ENCODE measurements around the gene LAMTOR4.
"Not testable (repeated sequence)": the region's sequence is repeated elsewhere in the genome, so short reads cannot be mapped to it uniquely, and the experiment has no call there.

LAMTOR4 gene

GRCh38 chr7:100137851-100138760 is 10.6 kb upstream of the LAMTOR4 start:
- H2AFZ ChIP-seq (ENCODE audit: low read depth, low read length), result 0 out of 2 replicates have a peak overlapping the region, but pooled peaks have one; percentile 29
- 0 out of 2 replicates have a peak, but pooled peaks cover 8% of the 10 kb centered on the region for H3K4me1 ChIP-seq (ENCODE audit: low read length)
- no peaks in the 10 kb centered on the region for H3K36me3 ChIP-seq (replicated peaks; ENCODE audit: low read depth, low read length)
- H3K27me3 ChIP-seq (ENCODE audit: low read depth, low read length), result peaks cover 2% of the 10 kb centered on the region; the same call in 1 of the 2 replicates
- H3K9me3 ChIP-seq (ENCODE audit: insufficient read depth, low read length), result no peaks in the 10 kb centered on the region
- H3K9ac ChIP-seq (ENCODE audit: low read length), result no peak overlapping the region
- TF ChIP-seq CTCF (IDR thresholded peaks at IDR 0.05; ENCODE audit: low read depth, low read length) (no peak), EZH2phosphoT487 (IDR thresholded peaks at IDR 0.05; ENCODE audit: low read depth) (no peak)
- no peak overlapping the region for H3K27ac ChIP-seq (ENCODE audit: low read length)
- no peak overlapping the region for H3K4me3 ChIP-seq (ENCODE audit: low read length)
- no peaks in the 10 kb centered on the region for H4K20me1 ChIP-seq (ENCODE audit: insufficient read depth, low read length)
- no peaks in the 10 kb centered on the region for H3K79me2 ChIP-seq (ENCODE audit: low read length)
- H3K4me2 ChIP-seq (ENCODE audit: low read length), result peak overlapping the region; percentile 22; the same call in 1 of the 2 replicates

GRCh38 chr7:100141555-100141949 is 7.2 kb upstream of the LAMTOR4 start:
- H3K36me3 ChIP-seq (replicated peaks; ENCODE audit: low read depth, low read length), result no peaks in the 10 kb centered on the region
- no peak overlapping the region for H3K27ac ChIP-seq (ENCODE audit: low read length)
- no peak overlapping the region for H3K9ac ChIP-seq (ENCODE audit: low read length)
- H4K20me1 ChIP-seq (ENCODE audit: insufficient read depth, low read length), result no peaks in the 10 kb centered on the region
- no peak overlapping the region for H3K4me3 ChIP-seq (ENCODE audit: low read length)
- no peak overlapping the region for H3K4me2 ChIP-seq (ENCODE audit: low read length)
- no peaks in the 10 kb centered on the region for H3K79me2 ChIP-seq (ENCODE audit: low read length)
- no peaks in the 10 kb centered on the region for H3K9me3 ChIP-seq (ENCODE audit: insufficient read depth, low read length)
- 0 out of 2 replicates have a peak, but pooled peaks cover 8% of the 10 kb centered on the region for H3K4me1 ChIP-seq (ENCODE audit: low read length)
- H3K27me3 ChIP-seq (ENCODE audit: low read depth, low read length), result peaks cover 2% of the 10 kb centered on the region; the same call in 1 of the 2 replicates
- TF ChIP-seq CTCF (IDR thresholded peaks at IDR 0.05; ENCODE audit: low read depth, low read length) (no peak), EZH2phosphoT487 (IDR thresholded peaks at IDR 0.05; ENCODE audit: low read depth) (no peak)
- H2AFZ ChIP-seq (ENCODE audit: low read depth, low read length), result no peak overlapping the region

- H2AFZ ChIP-seq (ENCODE audit: low read depth, low read length), result no peak overlapping the region
- no peak overlapping the region for H3K4me3 ChIP-seq (ENCODE audit: low read length)
- H3K27me3 ChIP-seq (ENCODE audit: low read depth, low read length), result peaks cover 2% of the 10 kb centered on the region; the same call in 1 of the 2 replicates
- no peak for TF ChIP-seq CTCF (IDR thresholded peaks at IDR 0.05; ENCODE audit: low read depth, low read length)
- H3K36me3 ChIP-seq (replicated peaks; ENCODE audit: low read depth, low read length), result no peaks in the 10 kb centered on the region
- H3K4me1 ChIP-seq (ENCODE audit: low read length), result 0 out of 2 replicates have a peak, but pooled peaks cover 8% of the 10 kb centered on the region
- H4K20me1 ChIP-seq (ENCODE audit: insufficient read depth, low read length), result no peaks in the 10 kb centered on the region
- no peak overlapping the region for H3K27ac ChIP-seq (ENCODE audit: low read length)
- no peaks in the 10 kb centered on the region for H3K9me3 ChIP-seq (ENCODE audit: insufficient read depth, low read length)
- no peak overlapping the region for H3K4me2 ChIP-seq (ENCODE audit: low read length)
- H3K79me2 ChIP-seq (ENCODE audit: low read length), result no peaks in the 10 kb centered on the region
- no peak overlapping the region for H3K9ac ChIP-seq (ENCODE audit: low read length)
Measured at GRCh38 chr7:100142461-100142860, 6.3 kb upstream of the LAMTOR4 start.

- not testable (repeated sequence) for H4K20me1 ChIP-seq (ENCODE audit: insufficient read depth, low read length); H3K4me2 ChIP-seq (ENCODE audit: low read length); H3K27ac ChIP-seq (ENCODE audit: low read length); H3K36me3 ChIP-seq (replicated peaks; ENCODE audit: low read depth, low read length); H3K9ac ChIP-seq (ENCODE audit: low read length); H3K27me3 ChIP-seq (ENCODE audit: low read depth, low read length); H3K9me3 ChIP-seq (ENCODE audit: insufficient read depth, low read length); H2AFZ ChIP-seq (ENCODE audit: low read depth, low read length); H3K4me3 ChIP-seq (ENCODE audit: low read length)
- H3K79me2 ChIP-seq (ENCODE audit: low read length), result peaks cover 19% of the 10 kb centered on the region
- peaks cover 10% of the 10 kb centered on the region for H3K4me1 ChIP-seq (ENCODE audit: low read length)
Measured at GRCh38 chr7:100146350-100146749, 2.4 kb upstream of the LAMTOR4 start.

All from OCI-LY3 (cell line).